Type B pancreatic cell (in vitro differentiated cells): ENCODE measurements around the gene ATF7IP2. TPM values are rescaled to one million over a fixed set of nuclear protein-coding genes. Genes with fewer than 3 reads are reported as not detected.
"Not testable (repeated sequence)": the region's sequence is repeated elsewhere in the genome, so short reads cannot be mapped to it uniquely, and the experiment has no call there.

Experiments
- DNase-seq: peaks from one replicate; pipeline ENCODE4 v3.0.0; 2021; ENCODE audit warnings: mixed read lengths; ENCODE audit not compliant: unreplicated experiment; ENCODE audit errors: extremely low spot score
- H3K27ac Mint-ChIP-seq: 2 replicates; pipeline ENCODE4 v1.8.0; 2021; ENCODE audit warnings: mild to moderate bottlenecking, mixed read lengths
- H3K27me3 Mint-ChIP-seq: 2 replicates; pipeline ENCODE4 v1.8.0; 2021; ENCODE audit warnings: mixed read lengths
- H3K36me3 Mint-ChIP-seq: 2 replicates; pipeline ENCODE4 v1.8.0; 2021; ENCODE audit warnings: mixed read lengths
- H3K4me1 Mint-ChIP-seq: one replicate; pipeline ENCODE4 v1.8.0; 2021; ENCODE audit warnings: mixed read lengths; ENCODE audit not compliant: unreplicated experiment
- H3K4me3 Mint-ChIP-seq: 2 replicates; pipeline ENCODE4 v1.8.0; 2021; ENCODE audit warnings: mild to moderate bottlenecking, mixed read lengths
- H3K9me3 Mint-ChIP-seq: 2 replicates; pipeline ENCODE4 v1.8.0; 2021; ENCODE audit warnings: mixed read lengths
- CTCF ChIP-seq: fragments of 200-600 bp; sonication (generic); conservative IDR thresholded peaks from 2 replicates; pipeline ENCODE4 v1.5.0; 2021; ENCODE audit warnings: antibody characterized with exemption, mild to moderate bottlenecking
- total RNA-seq: library from RNA; stranded (reverse); gene quantifications from 2 replicates; pipeline ENCODE4 v1.2.1, GENCODE V29; 2021; ENCODE audit warnings: low replicate concordance

Gene ATF7IP2
- total RNA-seq, 1 donor from 2014 or later: 27.5 TPM

- Mint-ChIP-seq H3K9me3 (peaks cover 36% of the 10 kb centered on the region), H3K27me3 (no peaks in the 10 kb centered on the region), H3K27ac (no peak overlapping the region), H3K4me3 (no peak overlapping the region), H3K36me3 (peaks cover 46% of the 10 kb centered on the region), H3K4me1 (no peaks in the 10 kb centered on the region)
- no peak for TF ChIP-seq CTCF
- no peak for DNase-seq
Observed at GRCh38 chr16:10408824-10409381, 23.0 kb downstream of the ATF7IP2 start.

- not testable (repeated sequence) for H3K4me3 Mint-ChIP-seq, DNase-seq, H3K27me3 Mint-ChIP-seq, H3K4me1 Mint-ChIP-seq, H3K27ac Mint-ChIP-seq
- Mint-ChIP-seq H3K9me3 (peaks cover 44% of the 10 kb centered on the region), H3K36me3 (peaks cover 50% of the 10 kb centered on the region)
Observed at GRCh38 chr16:10409713-10410112, 23.9 kb downstream of the ATF7IP2 start.

GRCh38 chr16:10410469-10410868 is 24.6 kb downstream of the ATF7IP2 start:
- DNase-seq: no peak
- no peak for TF ChIP-seq CTCF
- peaks cover 50% of the 10 kb centered on the region for H3K9me3 Mint-ChIP-seq
- H3K36me3 Mint-ChIP-seq: peaks cover 55% of the 10 kb centered on the region
- no peak overlapping the region for H3K27ac Mint-ChIP-seq
- H3K27me3 Mint-ChIP-seq: no peaks in the 10 kb centered on the region
- H3K4me3 Mint-ChIP-seq: no peak overlapping the region
- no peaks in the 10 kb centered on the region for H3K4me1 Mint-ChIP-seq

GRCh38 chr16:10412935-10413601 is 27.2 kb downstream of the ATF7IP2 start:
- Mint-ChIP-seq H3K36me3 (peaks cover 64% of the 10 kb centered on the region), H3K4me1 (no peaks in the 10 kb centered on the region), H3K9me3 (peaks cover 49% of the 10 kb centered on the region), H3K4me3 (no peak overlapping the region), H3K27me3 (no peaks in the 10 kb centered on the region), H3K27ac (no peak overlapping the region)
- TF ChIP-seq CTCF: no peak
- DNase-seq: no peak

- H3K27ac Mint-ChIP-seq, H3K4me3 Mint-ChIP-seq, DNase-seq, H3K27me3 Mint-ChIP-seq, H3K4me1 Mint-ChIP-seq: not testable (repeated sequence)
- H3K9me3 Mint-ChIP-seq: peaks cover 26% of the 10 kb centered on the region
- peaks cover 64% of the 10 kb centered on the region for H3K36me3 Mint-ChIP-seq
Observed at GRCh38 chr16:10418204-10418603, 32.3 kb downstream of the ATF7IP2 start.

GRCh38 chr16:10419701-10420100 is 33.8 kb downstream of the ATF7IP2 start:
- Mint-ChIP-seq H3K4me1 (no peaks in the 10 kb centered on the region), H3K9me3 (peaks cover 17% of the 10 kb centered on the region)

More at GRCh38 chr16:10419701-10420100, 33.8 kb downstream of the ATF7IP2 start:
- Mint-ChIP-seq H3K27me3 (no peaks in the 10 kb centered on the region), H3K27ac (no peak overlapping the region), H3K4me3 (no peak overlapping the region), H3K36me3 (peaks cover 59% of the 10 kb centered on the region)
- no peak for DNase-seq
- TF ChIP-seq CTCF: no peak
